Measurements from ENCODE around the gene CPTP.
"Not testable (repeated sequence)": the region's sequence is repeated elsewhere in the genome, so short reads cannot be mapped to it uniquely, and the experiment has no call there.

CPTP gene

DNA sequence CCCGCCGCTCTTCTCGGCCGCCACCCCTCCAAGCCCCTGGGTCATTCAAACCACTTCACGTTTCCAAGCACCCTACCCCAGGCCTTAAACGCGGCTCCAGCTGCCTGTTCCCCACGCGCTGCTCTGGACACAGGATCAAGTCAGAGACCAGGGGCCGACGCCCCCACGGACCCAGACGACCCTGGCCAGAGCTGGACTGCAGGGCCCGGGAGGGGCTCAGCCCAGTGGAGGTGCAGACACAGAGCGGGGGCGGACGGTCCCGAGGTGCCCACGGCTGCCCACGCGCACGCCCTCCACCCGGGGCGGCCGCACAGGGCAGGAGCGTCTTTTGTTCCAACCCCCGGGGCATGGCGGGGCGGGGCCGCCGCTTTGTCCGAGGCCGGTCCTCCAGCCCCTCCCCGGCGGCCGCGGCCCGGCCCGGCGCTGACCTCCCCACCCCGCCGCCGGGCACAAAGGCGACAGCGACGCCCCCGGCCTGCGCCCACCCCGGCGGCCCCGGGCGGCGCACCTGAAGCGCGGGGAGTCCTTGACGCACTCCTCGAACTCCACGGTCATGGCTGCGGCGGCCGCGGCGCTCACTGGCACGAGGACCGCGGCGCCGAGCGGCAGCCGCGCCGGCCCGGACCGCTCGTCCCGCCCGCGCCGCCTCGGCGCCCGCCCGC, 17.2 kb upstream of the CPTP start:
- DNase-seq = no peak

DNA sequence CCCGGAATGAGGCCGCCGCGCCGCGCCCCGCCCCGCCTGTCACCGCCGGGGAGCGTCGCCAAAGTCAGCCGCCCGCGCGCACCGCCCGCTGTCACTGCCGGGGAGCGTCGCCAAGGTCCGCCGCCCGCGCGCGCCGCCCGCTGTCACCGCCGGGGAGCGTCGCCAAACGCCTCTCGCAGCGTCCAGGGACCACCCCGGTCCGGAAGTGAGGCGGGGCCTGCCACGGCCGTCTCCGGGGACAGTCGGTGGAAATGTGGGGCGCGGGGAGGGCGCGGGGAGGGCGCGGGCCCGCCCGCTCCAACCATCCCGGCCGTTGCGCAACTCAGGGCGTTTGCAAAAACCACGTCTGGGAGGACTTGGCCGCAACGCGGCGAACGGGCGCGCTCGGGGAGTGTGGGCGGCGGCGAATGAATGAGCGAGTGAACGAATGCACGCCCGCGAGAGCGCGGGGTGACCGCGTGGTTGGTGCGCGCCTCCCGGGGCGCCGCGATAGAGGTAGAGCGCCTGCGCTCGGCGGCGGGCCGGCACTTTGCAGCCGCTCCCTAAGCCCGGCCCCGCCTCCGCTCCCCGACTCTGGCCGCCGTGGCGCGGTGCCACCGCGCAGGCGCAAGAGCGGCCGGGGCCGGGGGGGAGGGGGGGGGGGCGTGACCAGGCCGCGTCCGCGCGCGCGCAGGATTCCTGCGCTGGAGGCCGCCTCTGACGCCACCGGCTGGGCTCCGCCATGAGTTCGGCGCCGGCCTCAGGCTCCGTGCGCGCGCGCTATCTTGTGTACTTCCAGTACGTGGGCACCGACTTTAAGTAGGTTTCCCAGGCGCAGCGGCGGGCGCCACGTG, 16.5 kb upstream of the CPTP start, which contains the start of the genes ACAP3 and PUSL1:
Gene ACAP3 (minus strand): TSS at position 8 of the 833 bp plus-strand sequence. CDS start 115 bp downstream, outside the sequence.
Gene PUSL1 (plus strand): TSS at position 675 of the 833 bp plus-strand sequence. CDS start 47 bp downstream, at position 722.
- DNase-seq = peak; percentile 90 to 92

DNA sequence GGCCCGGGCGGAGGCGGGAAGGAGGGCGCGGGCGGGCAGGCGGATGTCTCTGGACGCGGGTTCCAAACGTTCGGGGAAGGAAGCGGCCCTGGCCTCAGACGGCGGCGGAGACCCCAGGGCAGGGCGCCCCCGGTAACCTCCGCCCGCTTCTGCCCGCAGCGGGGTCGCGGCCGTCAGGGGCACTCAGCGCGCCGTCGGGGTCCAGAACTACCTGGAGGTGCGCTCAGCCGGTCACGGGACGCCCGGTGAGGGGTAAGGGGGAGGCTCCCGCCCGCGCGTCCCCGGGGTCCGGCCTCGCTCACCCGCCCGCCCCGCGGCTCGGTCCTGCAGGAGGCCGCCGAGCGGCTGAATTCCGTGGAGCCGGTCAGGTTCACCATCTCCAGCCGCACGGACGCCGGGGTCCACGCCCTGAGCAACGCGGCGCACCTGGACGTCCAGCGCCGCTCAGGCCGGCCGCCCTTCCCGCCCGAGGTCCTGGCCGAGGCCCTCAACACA, 15.8 kb upstream of the CPTP start:
- DNase-seq = no peak

- no peak for DNase-seq
These were observed 15.1 kb upstream of the CPTP start for GRCh38 chr1:1309251-1310108.

- DNase-seq = no peak
These were observed 14.6 kb upstream of the CPTP start for GRCh38 chr1:1310109-1310385.

DNA sequence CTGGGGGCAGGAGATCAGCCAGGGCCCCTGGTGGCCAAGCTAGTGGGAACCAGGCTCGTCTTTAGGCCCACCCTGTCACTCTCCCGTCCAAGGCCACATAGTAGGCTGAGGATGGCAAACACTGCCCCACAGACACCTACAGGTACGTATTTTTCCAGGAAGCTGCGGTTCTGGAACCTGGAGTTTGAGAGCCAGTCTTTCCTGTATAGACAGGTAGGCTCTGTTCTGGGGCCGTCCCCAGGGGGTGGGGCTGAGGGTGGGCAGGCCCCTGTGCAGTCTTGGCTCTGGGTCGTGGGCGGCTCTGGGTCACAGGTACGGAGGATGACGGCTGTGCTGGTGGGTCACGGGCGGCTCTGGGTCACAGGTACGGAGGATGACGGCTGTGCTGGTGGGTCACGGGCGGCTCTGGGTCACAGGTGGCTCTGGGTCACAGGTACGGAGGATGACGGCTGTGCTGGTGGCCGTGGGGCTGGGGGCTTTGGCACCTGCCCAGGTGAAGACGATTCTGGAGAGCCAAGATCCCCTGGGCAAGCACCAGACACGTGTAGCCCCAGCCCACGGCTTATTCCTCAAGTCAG, 14.0 kb upstream of the CPTP start:
- no peak for DNase-seq

- no peak for DNase-seq
These were observed 13.2 kb upstream of the CPTP start for GRCh38 chr1:1311107-1312104.

GRCh38 chr1:1312450-1313314, 11.9 kb upstream of the CPTP start:
- no peak for DNase-seq

GRCh38 chr1:1313500-1314236, 10.9 kb upstream of the CPTP start:
- DNase-seq = no peak

GRCh38 chr1:1314237-1314586, 10.4 kb upstream of the CPTP start:
- no peak for DNase-seq

DNA sequence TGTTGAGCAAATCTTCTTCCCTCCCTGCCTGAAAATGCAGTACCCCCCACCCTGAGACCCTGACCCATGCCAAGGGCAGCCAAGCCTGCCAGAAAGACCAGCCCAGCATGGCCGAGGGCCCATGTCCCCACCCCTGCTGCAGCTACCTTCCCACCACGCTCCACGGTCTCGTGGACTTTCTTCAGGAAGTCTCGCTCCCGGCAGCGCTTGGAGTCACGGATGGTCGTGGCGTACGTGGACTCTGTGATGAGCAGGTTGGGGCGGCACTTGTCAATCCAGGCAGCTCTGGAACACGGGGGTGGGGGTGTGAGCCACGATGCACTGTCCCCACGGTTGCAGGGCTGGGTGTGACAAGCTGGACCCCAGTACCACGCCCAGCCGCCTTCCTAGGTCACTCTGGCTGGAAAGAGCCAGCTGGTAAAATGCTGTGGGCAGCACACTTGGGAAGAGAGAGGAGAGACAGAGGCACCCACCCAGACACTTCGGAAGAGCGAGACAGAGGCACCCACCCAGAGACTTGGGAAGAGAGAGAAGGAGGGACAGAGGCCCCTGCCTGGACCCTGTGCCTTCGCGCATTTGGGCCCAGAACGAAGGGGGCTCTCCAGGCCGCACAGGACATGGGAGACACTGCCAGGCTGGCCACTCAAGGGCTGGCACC, 9.8 kb upstream of the CPTP start:
- DNase-seq = no peak

DNA sequence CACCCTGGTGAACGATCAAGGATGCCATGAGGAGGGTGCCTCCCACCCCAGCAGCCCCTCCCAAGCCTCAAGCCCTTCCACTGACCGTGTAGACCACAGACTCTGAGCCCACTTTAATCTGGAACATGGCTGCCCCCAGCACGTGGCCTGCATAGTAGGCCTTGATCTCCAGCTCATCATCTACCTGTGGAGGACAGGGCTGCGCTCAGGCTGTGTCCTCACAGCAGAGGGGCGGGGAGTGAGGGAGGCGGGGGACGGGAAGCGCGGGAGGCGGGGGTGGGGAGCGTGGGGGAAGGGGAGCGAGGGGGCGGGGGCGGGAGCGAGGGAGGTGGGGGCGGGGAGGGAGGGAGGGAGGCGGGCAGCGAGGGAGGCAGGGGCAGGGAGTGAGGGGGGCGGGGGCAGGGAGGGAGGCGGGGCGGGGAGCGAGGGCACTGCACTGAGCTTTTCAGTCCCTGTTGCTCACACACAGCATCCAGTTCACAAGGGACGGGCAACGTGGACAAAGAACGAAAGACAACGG, 9.1 kb upstream of the CPTP start:
- no peak for DNase-seq

- not testable (repeated sequence) for DNase-seq
These were observed 8.4 kb upstream of the CPTP start for GRCh38 chr1:1316199-1316598.

DNA sequence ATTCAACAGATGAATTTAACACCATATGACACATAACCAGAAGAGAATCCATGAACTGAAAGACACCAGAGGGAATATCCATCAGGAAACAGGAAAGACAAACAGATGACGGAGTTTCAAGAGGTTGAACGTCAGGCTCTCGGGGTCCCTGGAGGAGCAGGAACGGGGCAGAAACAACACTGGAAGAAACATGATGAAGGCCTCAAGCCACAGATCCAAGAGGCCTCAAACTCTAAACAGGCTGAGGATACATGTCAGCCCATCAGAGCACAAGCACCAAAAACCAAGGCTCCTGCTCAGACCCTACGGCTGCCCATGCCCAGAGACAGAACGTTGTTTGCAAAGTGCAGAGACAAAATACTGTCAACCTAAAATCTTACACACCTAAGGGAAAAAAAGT, 7.2 kb upstream of the CPTP start:
- DNase-seq = no peak

DNA sequence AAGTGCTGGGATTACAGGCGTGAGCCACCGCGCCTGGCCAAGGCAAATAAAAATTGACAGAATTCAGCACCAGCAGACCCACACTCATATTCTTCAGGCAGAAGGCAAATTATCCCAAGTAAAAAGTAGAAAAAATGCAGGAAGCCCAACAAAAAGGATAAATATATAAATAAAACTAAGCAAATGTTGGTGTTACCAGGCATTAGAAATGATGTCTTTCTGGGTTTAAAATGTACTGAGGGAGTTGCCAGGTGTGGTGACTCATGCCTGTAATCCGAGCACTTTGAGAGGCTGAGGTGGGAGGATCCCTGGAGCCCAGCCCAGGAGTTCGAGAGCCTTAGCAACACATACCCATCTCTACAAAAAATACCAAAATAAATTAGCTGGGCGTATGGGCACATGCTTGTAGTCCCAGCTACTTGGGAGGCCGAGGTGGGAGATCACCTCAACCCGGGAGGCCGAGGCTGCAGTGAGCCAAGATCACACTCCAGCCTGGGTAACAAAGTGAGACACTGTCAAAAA, 6.4 kb upstream of the CPTP start:
- DNase-seq = no peak

DNA sequence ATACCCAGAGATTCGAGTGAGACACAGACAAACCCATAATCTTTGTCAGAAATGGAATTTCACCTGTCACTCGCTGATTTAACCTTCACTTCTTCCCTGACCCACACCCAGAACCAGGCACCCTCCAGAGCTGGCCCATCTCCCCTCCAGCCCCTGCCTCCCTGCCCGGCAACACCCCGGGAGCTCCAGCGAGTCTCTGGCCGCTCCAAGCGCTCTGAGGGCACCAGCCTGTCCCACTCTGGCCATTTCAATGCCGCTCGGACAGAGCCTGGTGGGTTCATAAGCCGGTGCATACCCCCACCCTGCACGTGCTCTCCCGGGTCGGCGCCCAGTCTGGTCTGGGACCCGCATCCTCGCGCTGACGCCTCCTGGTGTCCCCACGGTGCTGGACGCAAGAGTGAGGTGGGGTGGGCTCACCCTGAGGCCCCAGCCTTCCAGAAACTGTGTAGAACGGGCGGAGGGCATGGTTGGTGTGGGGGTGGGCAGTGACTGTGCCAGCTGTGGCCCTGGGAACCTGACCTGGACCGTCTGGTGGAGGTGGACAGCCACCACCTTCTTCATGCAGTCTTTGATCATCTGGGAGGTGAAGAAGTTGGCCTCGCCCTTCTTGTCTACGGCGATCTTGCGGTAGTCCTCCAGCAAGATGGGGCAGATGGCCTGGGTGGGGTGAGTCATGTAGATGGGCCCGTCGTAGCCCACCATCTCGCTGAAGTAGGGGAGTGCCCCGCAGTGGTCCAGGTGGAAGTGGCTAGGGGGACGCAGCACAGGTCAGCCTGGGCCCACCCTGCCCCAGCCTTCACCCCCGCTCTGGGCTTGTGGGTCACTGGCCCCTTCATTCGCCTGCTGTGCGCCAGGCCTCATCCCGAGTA, 5.6 kb upstream of the CPTP start:
- no peak for DNase-seq

DNA sequence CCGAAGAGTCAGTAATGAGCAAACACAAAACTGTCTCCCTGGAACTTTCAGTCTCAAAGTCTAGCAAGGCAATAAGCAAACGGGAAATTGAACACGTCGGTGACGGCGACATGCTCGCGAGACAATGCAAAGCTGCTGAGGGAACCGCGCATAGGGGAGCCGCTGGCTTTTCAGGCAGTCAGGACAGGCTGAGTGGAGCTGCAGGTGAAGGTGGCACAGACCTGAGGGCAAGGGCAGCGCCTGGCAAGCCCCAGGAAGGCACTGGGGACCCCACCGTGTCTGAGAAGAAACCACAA, 5.0 kb upstream of the CPTP start:
- no peak for DNase-seq
